ENCODE results near the gene IGF1. TPM values are rescaled to one million over a fixed set of nuclear protein-coding genes. Genes with fewer than 3 reads are reported as not detected.
A peak's percentile ranks its signal among the peaks of the same experiment; 100 is the strongest.

The IGF1 gene
- total RNA-seq, 4 donors from 2014 or later = 0.84 to 42.3 (median 4.9) TPM

DNA sequence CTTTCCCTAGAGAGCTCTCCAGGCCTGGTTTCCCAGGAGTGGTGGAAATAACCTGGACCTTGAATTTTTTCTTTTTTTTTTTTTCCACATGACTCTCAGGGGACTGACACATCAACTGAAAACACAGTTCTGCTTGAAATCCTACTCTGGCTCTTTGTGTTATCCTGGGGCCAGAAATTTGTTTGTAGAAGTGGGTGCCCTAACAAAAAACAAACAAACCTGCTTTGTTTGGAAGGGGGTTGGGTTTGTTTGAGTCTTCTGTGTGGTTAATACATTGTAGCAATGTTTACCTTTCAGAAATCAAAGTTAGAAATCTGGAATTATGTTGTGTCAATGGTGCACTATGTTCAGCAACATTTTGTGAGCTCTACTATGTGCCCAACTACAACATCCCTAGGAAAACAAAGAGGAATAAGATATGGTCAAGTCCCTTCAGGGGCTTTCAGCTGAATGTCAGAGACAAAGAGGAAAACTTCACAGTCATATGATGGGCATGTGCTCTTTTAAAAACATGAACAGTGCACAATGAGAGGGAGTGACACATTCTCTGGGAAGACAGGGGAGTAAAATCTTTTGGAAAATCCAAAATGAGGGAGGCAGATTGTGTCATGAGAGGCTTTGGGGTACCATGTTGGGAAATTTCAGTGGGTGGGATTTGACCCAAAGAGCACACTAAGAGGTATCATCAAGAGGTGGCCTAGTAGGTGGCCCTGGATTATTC, 1.5 kb upstream of the IGF1 start:
- intact Hi-C loops (cut with DNase I; ENCODE audit: low total_unique reads) = loop anchor here (10.0 kb wide), 1 partner anchor 547 kb away; no protein-coding TSS in a partner anchor
- no peak overlapping the region for H3K4me3 ChIP-seq (ENCODE audit: low read depth, poor library complexity, severe bottlenecking)
- no peak for DNase-seq (ENCODE audit: low spot score in 2 of 2)
- TF ChIP-seq, protein P1, sequence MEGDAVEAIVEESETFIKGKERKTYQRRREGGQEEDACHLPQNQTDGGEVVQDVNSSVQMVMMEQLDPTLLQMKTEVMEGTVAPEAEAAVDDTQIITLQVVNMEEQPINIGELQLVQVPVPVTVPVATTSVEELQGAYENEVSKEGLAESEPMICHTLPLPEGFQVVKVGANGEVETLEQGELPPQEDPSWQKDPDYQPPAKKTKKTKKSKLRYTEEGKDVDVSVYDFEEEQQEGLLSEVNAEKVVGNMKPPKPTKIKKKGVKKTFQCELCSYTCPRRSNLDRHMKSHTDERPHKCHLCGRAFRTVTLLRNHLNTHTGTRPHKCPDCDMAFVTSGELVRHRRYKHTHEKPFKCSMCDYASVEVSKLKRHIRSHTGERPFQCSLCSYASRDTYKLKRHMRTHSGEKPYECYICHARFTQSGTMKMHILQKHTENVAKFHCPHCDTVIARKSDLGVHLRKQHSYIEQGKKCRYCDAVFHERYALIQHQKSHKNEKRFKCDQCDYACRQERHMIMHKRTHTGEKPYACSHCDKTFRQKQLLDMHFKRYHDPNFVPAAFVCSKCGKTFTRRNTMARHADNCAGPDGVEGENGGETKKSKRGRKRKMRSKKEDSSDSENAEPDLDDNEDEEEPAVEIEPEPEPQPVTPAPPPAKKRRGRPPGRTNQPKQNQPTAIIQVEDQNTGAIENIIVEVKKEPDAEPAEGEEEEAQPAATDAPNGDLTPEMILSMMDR (IDR thresholded peaks at IDR 0.05) = no peak

DNA sequence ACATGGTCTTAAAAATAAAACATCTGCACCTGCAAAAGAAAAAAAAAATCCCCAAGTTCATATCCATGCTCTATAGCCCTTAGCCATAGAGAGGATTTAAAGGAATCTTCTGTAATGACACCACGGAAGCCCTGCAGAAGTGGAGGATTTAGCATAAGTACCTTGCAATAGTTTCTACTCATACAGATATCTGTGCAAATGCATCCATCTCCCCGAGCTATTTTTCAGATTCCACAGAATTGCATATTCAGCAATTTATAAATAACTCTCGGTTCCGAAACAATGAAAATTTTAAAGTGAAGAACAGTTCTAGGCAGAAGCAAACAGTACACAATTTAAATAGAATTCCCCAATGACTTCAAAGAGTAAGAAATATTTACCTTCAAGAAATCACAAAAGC, 424 bp downstream of the IGF1 start:
- peak overlapping the region; percentile 15 for H3K4me3 ChIP-seq (ENCODE audit: low read depth, poor library complexity, severe bottlenecking)
- DNase-seq (ENCODE audit: low spot score in 2 of 2) = no peak
- TF ChIP-seq, protein P1 (IDR thresholded peaks at IDR 0.05) = no peak
- TF ChIP-seq POLR2A (IDR thresholded peaks at IDR 0.05) = no peak
- WGBS, 2 donors = 20 to 24% methylated on average over 4 of the region's 4 CpGs
- intact Hi-C loops (cut with DNase I; ENCODE audit: low total_unique reads) = loop anchor here (10.0 kb wide), 1 partner anchor 545 kb away; no protein-coding TSS in a partner anchor

DNA sequence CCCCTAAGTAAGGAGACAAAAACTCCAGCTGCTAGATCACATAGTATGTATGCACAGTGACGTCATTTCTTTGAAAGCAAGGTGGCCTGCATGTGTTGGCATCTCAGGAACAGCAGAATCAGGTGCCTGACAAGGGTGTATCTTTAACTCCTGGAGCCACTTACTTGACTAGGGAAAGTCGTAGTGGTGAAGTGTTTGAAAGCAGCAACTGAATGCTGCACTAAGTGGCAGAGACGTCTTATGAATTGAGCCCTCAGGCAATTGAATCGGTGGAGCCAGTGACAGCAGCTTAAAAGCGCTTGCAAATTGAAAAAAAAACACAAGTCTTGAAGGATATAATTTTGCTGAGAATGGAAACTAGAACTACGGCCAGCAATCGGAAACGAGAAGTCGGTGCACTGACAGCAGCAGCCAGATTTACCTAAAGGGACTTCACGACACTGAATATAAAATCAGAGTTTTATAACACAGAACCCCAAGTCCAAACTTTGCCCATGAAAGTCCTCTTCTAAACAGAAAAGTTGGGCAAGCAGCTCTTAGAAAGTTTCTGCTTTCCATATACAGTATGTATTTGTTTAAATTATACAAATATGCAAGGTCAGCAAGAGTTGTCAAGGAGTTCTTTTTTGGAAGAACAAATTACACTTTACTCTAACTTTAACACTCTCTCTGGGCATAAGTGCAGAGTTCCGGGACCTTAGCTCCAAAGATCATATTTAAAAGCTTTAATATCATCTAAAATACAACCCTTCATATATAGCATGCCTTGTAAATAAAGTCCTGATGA, 1.1 kb downstream of the IGF1 start:
- 12 to 17% methylated on average over 11 of the region's 11 CpGs for WGBS, 2 donors
- TF ChIP-seq, protein P1 (IDR thresholded peaks at IDR 0.05) = no peak
- no peak for TF ChIP-seq POLR2A (IDR thresholded peaks at IDR 0.05)
- no peak for DNase-seq (ENCODE audit: low spot score in 2 of 2)
- intact Hi-C loops (cut with DNase I; ENCODE audit: low total_unique reads) = no loop called here
- H3K4me3 ChIP-seq (ENCODE audit: low read depth, poor library complexity, severe bottlenecking) = peak overlapping the region; percentile 15

DNA sequence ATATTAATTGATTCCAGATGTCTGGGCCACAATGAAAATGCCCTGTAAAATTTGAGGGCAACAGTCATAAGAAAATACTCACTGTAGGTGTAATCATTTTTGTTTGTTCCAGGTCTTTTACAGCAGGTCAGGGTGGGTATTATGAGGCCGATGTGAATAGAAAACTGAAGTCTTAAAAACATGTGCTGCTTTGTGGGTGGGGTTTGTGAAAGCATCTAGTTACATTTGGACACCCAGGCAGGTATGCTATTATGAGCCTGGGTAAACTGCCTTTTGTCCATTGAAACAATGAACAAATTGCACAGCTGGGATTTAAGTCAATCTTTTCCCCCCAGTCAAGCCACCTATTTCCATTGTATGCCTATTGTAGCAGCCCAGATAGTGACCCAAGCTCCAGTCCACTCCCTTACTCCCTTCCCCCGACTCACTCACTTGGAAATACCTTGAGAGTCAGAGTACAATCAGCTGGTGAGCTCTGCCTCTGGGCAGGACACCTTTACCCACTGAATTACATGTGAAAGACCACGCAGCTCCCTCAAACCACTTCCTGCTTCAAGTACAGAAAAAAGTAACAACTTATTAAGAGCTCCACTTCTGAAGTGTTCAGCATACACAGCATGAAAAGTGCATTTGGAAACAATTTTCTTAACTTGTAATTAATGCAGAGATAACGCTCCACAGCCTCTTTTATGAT, 1.8 kb downstream of the IGF1 start:
- DNase-seq (ENCODE audit: low spot score in 2 of 2) = no peak
- H3K4me3 ChIP-seq (ENCODE audit: low read depth, poor library complexity, severe bottlenecking) = no peak overlapping the region
- TF ChIP-seq, protein P1 (IDR thresholded peaks at IDR 0.05) = no peak
- TF ChIP-seq POLR2A (IDR thresholded peaks at IDR 0.05) = no peak
- intact Hi-C loops (cut with DNase I; ENCODE audit: low total_unique reads) = no loop called here
- WGBS, 2 donors = 24 to 29% methylated on average over 4 of the region's 4 CpGs

DNA sequence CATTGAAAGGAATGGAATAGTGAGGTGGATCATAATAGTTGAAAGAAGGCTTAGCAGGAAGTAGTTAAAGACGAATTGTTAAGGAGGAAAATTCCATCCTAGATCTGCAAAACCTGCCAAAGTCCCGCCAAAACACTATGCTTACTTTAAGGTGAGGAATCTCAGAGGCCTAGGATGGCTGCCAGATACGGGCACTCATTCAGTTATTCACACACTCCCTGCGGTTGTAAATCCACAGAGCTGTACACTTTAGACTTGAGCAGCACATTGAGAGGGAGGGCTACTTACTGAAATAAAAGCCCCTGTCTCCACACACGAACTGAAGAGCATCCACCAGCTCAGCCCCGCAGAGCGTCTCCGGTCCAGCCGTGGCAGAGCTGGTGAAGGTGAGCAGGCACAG, 5.0 kb downstream of the IGF1 start:
- no peak for TF ChIP-seq POLR2A (IDR thresholded peaks at IDR 0.05)
- TF ChIP-seq, protein P1 (IDR thresholded peaks at IDR 0.05) = no peak
- WGBS, 2 donors = 76 to 84% methylated on average over 9 of the region's 9 CpGs
- DNase-seq (ENCODE audit: low spot score in 2 of 2) = no peak
- no peak overlapping the region for H3K4me3 ChIP-seq (ENCODE audit: low read depth, poor library complexity, severe bottlenecking)
- intact Hi-C loops (cut with DNase I; ENCODE audit: low total_unique reads) = no loop called here
